MM.1S (cell line): Measurements from ENCODE around the gene GOLGA8S.

Source experiments
- DNase-seq: peaks from one replicate; pipeline ENCODE4 v3.0.0-alpha.2; 2015
- H2AFZ ChIP-seq: fragments of 300-600 bp; sonication (generic); 2 replicates; pipeline ENCODE4 v1.6.0; 2016; ENCODE audit warnings: antibody characterized with exemption, low read length
- H3F3A ChIP-seq: fragments of 300-600 bp; sonication (generic); 2 replicates; pipeline ENCODE4 v1.6.1; 2016; ENCODE audit warnings: mild to moderate bottlenecking, antibody characterized with exemption, low read length, moderate library complexity, mixed read lengths; ENCODE audit not compliant: insufficient read depth
- H3K27ac ChIP-seq: fragments of 300-600 bp; sonication (generic); 2 replicates; pipeline ENCODE4 v1.5.1; 2016; ENCODE audit warnings: mild to moderate bottlenecking, low read length
- H3K27me3 ChIP-seq: fragments of 300-600 bp; sonication (generic); replicated peaks from 2 replicates; pipeline ENCODE4 v1.6.0; 2016; ENCODE audit warnings: low read length; ENCODE audit not compliant: insufficient read depth
- H3K36me3 ChIP-seq: fragments of 300-600 bp; sonication (generic); replicated peaks from 2 replicates; pipeline ENCODE4 v1.6.1; 2016; ENCODE audit warnings: mild to moderate bottlenecking, low read length, mixed read lengths; ENCODE audit not compliant: insufficient read depth
- H3K4me1 ChIP-seq: fragments of 300-600 bp; sonication (generic); 2 replicates; pipeline ENCODE4 v1.6.1; 2016; ENCODE audit warnings: low read length, mixed read lengths
- H3K4me2 ChIP-seq: fragments of 300-600 bp; sonication (generic); 2 replicates; pipeline ENCODE4 v1.6.0; 2016; ENCODE audit warnings: low read depth, low read length
- H3K4me3 ChIP-seq: fragments of 300-600 bp; sonication (generic); 2 replicates; pipeline ENCODE4 v1.5.1; 2016; ENCODE audit warnings: low read length, mixed read lengths
- H3K79me2 ChIP-seq: fragments of 300-600 bp; sonication (generic); 2 replicates; pipeline ENCODE4 v1.6.1; 2016; ENCODE audit warnings: mixed run types, low read length, mixed read lengths
- H3K9ac ChIP-seq: fragments of 300-600 bp; sonication (generic); 2 replicates; pipeline ENCODE4 v1.6.1; 2016; ENCODE audit warnings: low read length, mixed read lengths
- H3K9me2 ChIP-seq: fragments of 300-600 bp; sonication (generic); replicated peaks from 2 replicates; pipeline ENCODE4 v1.6.1; 2016; ENCODE audit warnings: mild to moderate bottlenecking, low read length, mixed read lengths; ENCODE audit not compliant: insufficient read depth
- H3K9me3 ChIP-seq: fragments of 300-600 bp; sonication (generic); replicated peaks from 2 replicates; pipeline ENCODE4 v1.6.1; 2016; ENCODE audit warnings: mild to moderate bottlenecking, low read length, mixed read lengths; ENCODE audit not compliant: insufficient read depth
- H4K20me1 ChIP-seq: fragments of 300-600 bp; sonication (generic); 2 replicates; pipeline ENCODE4 v1.6.1; 2016; ENCODE audit warnings: mild to moderate bottlenecking, low read length, moderate library complexity, mixed read lengths; ENCODE audit not compliant: insufficient read depth
- CTCF ChIP-seq: fragments of 300-600 bp; sonication (generic); IDR thresholded peaks from 2 replicates; pipeline ENCODE4 v1.5.1; 2016; ENCODE audit warnings: antibody characterized with exemption, low read length, mixed read lengths
- EZH2 ChIP-seq: fragments of 300-600 bp; sonication (generic); optimal IDR thresholded peaks from 2 replicates; pipeline ENCODE3; 2017; ENCODE audit warnings: low read depth, mild to moderate bottlenecking, antibody characterized with exemption, low read length, mixed read lengths
- EZH2phosphoT487 ChIP-seq: fragments of 300-600 bp; sonication (generic); IDR thresholded peaks from 2 replicates; pipeline ENCODE4 v1.6.1; 2018; ENCODE audit warnings: antibody characterized with exemption, low read length

The GOLGA8S gene

GRCh38 chr15:23387621-23388190 lies 33.2 kb downstream of the GOLGA8S start:
- TF ChIP-seq CTCF (no peak), EZH2 (no peak), EZH2phosphoT487 (no peak)
- no peak overlapping the region for H3K4me2 ChIP-seq

GRCh38 chr15:23395030-23395692 lies 40.6 kb downstream of the GOLGA8S start:
- Histone ChIP-seq H3K4me1 (peaks cover 8% of the 10 kb centered on the region; the same call in 1 of the 2 replicates), H2AFZ (no peak overlapping the region), H3K79me2 (no peaks in the 10 kb centered on the region), H3K9me3 (no peaks in the 10 kb centered on the region), H3K4me3 (no peak overlapping the region), H3F3A (no peaks in the 10 kb centered on the region), H3K9me2 (no peaks in the 10 kb centered on the region), H4K20me1 (no peaks in the 10 kb centered on the region), H3K9ac (no peak overlapping the region), H3K27ac (no peak overlapping the region), H3K27me3 (no peaks in the 10 kb centered on the region), H3K36me3 (no peaks in the 10 kb centered on the region), H3K4me2 (no peak overlapping the region)
- DNase-seq = no peak
- no peak for TF ChIP-seq EZH2phosphoT487
- no peak for TF ChIP-seq CTCF
- TF ChIP-seq EZH2 = no peak

More at GRCh38 chr15:23387621-23388190, 33.2 kb downstream of the GOLGA8S start:
- no peaks in the 10 kb centered on the region for H3K9me2 ChIP-seq
- no peaks in the 10 kb centered on the region for H3K27me3 ChIP-seq
- peaks cover 32% of the 10 kb centered on the region for H3K4me1 ChIP-seq
- no peak overlapping the region for H2AFZ ChIP-seq
- no peaks in the 10 kb centered on the region for H4K20me1 ChIP-seq
- no peaks in the 10 kb centered on the region for H3K9me3 ChIP-seq
- no peak for DNase-seq
- 0 out of 2 replicates have a peak, but pooled peaks cover 4% of the 10 kb centered on the region for H3F3A ChIP-seq
- no peaks in the 10 kb centered on the region for H3K36me3 ChIP-seq
- H3K4me3 ChIP-seq = no peak overlapping the region
- H3K9ac ChIP-seq = no peak overlapping the region
- H3K27ac ChIP-seq = no peak overlapping the region
- no peaks in the 10 kb centered on the region for H3K79me2 ChIP-seq

DNA sequence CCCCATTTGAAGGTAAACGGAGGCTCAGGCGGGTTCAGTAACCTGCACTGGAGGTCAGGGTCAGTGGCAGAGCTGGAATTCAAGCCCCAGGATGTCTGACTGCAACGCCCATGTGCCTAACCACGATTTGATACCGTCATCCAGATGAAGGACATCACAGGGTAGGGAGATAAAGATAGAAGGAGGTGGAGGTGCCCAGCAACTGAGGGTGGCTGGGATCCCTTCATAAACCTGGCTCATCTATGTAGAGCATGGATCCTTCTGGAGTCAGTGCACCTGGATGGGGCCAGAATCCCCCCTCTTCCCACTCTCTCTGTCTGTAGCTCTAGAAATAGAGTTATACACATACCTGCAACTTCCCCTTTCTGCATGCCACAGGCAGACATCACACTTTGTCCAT lies 41.3 kb downstream of the GOLGA8S start:
- H2AFZ ChIP-seq = no peak overlapping the region
- no peaks in the 10 kb centered on the region for H3K9me3 ChIP-seq
- no peak overlapping the region for H3K9ac ChIP-seq
- H3F3A ChIP-seq = no peaks in the 10 kb centered on the region
- H3K27ac ChIP-seq = no peak overlapping the region
- no peak for DNase-seq
- H3K4me3 ChIP-seq = no peak overlapping the region
- H3K4me2 ChIP-seq = no peak overlapping the region
- H3K27me3 ChIP-seq = no peaks in the 10 kb centered on the region
- H3K4me1 ChIP-seq = peaks cover 8% of the 10 kb centered on the region; the same call in 1 of the 2 replicates
- no peaks in the 10 kb centered on the region for H3K79me2 ChIP-seq
- no peaks in the 10 kb centered on the region for H3K9me2 ChIP-seq
- no peaks in the 10 kb centered on the region for H4K20me1 ChIP-seq
- no peak for TF ChIP-seq EZH2phosphoT487
- no peak for TF ChIP-seq EZH2
- no peak for TF ChIP-seq CTCF
- H3K36me3 ChIP-seq = no peaks in the 10 kb centered on the region
